Stomach (tissue), 4 donors: ENCODE measurements around the gene ITPR1.

Experiments used
- EP300 ChIP-seq: sonication (generic); formaldehyde crosslinking; IDR thresholded peaks from one replicate; pipeline ENCODE4 v1.6.1; 2017; ENCODE audit warnings: antibody characterized with exemption
- POLR2A ChIP-seq, 4 donors: fragments of 450-650 bp; IDR thresholded peaks; one replicate each; pipeline ENCODE4 v1.6.1; 2016; ENCODE audit warnings: antibody characterized with exemption in 4 of 4, control low read depth in 2 of 4, mild to moderate bottlenecking in 1 of 4, moderate library complexity in 1 of 4
- POLR2AphosphoS5 ChIP-seq, 3 donors: sonication (generic); formaldehyde crosslinking; IDR thresholded peaks; one replicate each; pipeline ENCODE4 v1.6.1; 2016; ENCODE audit warnings: antibody characterized with exemption in 3 of 3
- TF ChIP-seq, protein P1 (sequence below), 7 experiments: fragments of 450-650 bp in 4 of 7; fragments of 200-600 bp in 3 of 7; sonication (generic) in 3 of 7; IDR thresholded peaks; one replicate each; pipeline ENCODE4 v1.5.1; 2016 to 2019; ENCODE audit warnings: antibody characterized with exemption in 7 of 7, control low read depth in 2 of 7, mild to moderate bottlenecking in 1 of 7

DNA sequence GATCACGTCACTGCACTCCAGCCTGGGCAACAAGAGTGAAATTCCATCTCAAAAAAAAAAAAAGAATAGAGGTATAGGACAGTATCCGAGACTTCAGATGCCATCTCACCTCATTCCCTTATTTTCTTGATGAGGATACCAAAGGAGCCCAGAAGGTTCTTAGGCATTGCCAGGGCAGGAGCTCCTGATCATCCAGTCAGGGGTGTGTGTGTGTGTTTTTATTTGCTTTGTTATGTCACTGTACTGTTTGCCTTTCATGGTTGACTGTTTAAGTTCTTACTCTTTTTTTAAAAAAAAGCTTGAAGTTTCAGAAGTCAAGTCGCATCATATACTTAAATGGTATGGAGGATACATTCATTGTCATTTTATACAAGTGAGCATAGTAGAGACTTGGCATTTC, 346.1 kb downstream of the ITPR1 start:
- TF ChIP-seq, protein P1, sequence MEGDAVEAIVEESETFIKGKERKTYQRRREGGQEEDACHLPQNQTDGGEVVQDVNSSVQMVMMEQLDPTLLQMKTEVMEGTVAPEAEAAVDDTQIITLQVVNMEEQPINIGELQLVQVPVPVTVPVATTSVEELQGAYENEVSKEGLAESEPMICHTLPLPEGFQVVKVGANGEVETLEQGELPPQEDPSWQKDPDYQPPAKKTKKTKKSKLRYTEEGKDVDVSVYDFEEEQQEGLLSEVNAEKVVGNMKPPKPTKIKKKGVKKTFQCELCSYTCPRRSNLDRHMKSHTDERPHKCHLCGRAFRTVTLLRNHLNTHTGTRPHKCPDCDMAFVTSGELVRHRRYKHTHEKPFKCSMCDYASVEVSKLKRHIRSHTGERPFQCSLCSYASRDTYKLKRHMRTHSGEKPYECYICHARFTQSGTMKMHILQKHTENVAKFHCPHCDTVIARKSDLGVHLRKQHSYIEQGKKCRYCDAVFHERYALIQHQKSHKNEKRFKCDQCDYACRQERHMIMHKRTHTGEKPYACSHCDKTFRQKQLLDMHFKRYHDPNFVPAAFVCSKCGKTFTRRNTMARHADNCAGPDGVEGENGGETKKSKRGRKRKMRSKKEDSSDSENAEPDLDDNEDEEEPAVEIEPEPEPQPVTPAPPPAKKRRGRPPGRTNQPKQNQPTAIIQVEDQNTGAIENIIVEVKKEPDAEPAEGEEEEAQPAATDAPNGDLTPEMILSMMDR (IDR thresholded peaks at IDR 0.05): no peak
- no peak for TF ChIP-seq POLR2AphosphoS5 (IDR thresholded peaks at IDR 0.05)
- TF ChIP-seq POLR2A (IDR thresholded peaks at IDR 0.05): no peak
- no peak for TF ChIP-seq EP300
